ENCODE results near the gene SLC7A9.
"Not testable (repeated sequence)": the region's sequence is repeated elsewhere in the genome, so short reads cannot be mapped to it uniquely, and the experiment has no call there.

The SLC7A9 gene

DNA sequence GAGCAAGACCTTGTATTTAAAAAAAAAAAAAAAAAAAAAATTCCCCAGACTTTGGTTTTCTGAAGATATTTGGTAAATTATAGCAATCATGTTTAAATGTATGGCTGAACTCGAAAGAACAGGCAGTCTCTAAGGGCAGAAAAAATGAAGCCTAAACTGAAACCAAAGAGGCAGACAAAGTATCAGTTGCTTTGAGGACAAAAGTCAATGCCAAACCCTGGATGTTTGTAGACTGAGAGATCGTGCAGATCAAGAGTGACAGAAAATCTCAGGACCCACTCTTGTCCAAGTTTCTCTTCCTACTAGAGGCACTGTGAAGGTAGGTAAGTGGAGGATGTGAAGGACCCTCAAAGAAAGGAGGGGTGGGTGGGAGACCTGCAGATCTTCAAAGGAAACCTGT is 11.1 kb upstream of the SLC7A9 start:
- DNase-seq = no peak

- DNase-seq = no peak
Measured at GRCh38 chr19:32879741-32880140, 10.2 kb upstream of the SLC7A9 start.

- no peak for DNase-seq
Measured at GRCh38 chr19:32878988-32879387, 9.4 kb upstream of the SLC7A9 start.

- DNase-seq = no peak
Measured at GRCh38 chr19:32877977-32878745, 8.6 kb upstream of the SLC7A9 start.

DNA sequence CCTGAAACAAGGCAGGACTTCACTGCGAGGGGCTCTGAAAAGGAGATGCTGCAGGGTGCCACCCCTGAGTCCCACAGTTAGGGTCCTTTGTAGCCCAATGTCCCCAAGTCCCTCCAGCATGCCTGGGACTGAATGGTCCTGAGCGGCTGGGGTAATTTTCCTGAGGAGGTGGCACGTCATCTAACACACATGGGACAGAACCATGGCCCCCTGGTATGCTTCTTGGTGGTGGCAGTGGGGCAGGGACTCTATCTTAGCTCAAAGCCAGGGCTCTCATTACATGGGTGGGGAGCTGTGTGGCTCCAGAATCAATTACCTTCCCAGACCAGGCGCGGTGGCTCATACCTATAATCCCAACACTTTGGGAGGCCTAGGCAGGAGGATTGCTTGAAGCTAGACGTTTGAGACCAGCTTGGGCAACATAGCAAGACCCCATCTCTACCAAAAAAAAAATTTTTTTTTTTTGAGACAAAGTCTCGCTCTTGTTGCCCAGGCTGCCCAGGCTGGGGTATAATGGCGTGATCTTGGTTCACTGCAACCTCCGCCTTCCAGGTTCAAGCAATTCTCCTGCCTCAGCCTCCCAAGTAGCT is 7.9 kb upstream of the SLC7A9 start:
- no peak for DNase-seq

GRCh38 chr19:32876919-32877285 is 7.3 kb upstream of the SLC7A9 start:
- peak; percentile 52 for DNase-seq

DNA sequence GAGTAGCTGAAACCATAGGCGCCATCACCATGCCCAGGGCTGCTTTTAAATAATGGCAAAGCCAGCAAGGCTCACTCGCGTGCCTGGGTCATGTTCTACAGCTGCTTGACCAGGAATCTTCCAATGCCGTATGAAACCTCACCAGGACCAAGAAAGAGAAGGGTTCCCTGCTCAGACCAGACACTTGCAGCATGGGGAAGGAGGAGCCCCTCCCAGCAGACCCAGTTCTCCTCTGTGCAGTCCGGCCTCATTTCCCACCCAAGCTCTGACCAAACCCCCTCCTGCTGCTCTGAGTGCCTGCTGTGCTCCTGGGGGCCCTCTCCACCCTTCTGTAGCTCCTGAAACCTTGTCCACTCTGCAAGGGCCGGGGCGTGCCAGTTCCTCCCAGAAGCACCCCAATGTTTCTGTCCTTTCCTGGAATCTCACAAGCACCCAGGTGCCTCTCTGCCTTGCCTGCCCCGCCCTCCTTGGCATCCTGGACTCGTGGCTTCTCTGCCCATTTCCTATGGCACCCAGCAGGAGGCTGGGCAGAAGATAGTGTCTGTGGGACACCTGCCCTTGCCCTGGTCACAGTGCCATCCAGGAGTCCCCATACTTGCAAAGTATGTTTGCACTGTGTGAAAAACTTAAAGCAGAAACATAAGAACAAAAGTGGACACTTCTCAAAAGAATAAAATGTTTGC is 6.8 kb upstream of the SLC7A9 start:
- no peak for DNase-seq

DNA sequence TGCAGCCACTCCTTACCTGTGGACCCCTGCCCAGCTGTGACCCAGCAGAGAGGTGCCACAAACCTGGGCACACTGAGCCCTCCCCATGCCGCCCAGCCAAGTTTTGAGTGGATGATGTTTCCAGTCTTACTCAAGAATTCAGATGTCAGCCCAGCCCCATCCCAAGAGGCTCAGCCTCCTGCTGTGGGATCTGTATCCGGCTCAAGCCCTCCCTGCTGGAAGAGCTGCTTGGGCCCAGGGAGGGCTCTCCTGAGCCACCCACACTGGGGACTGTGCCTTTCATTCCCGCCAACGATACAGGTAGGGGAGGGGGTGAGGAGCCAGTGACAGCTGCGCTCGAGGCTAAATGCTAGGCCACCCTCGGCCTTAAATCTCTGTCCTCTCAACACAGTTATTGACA is 5.9 kb upstream of the SLC7A9 start:
- no peak for DNase-seq

GRCh38 chr19:32874605-32875004 is 5.0 kb upstream of the SLC7A9 start:
- no peak for DNase-seq

GRCh38 chr19:32873247-32873959 is 3.8 kb upstream of the SLC7A9 start:
- no peak for DNase-seq

DNA sequence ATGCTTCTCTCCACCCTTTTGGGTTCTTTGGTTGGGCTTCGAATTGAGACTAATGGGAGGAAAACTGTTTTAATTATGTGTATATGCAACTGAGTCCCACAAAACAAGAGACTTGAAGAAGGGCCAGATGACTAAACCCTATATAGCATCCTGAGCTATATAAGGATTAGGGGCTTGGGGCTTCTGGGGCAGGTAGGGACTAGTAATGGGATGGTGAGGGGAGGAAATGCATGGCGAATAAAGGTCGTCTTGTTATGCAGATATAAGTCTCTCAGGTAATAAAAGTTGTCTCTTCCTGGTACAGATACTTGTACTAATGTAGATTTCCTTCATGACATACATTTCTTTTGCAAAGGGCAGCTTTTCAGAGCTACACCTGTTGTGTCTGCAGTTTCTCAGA is 2.8 kb upstream of the SLC7A9 start:
- DNase-seq = no peak

- DNase-seq = no peak
Measured at GRCh38 chr19:32870981-32871451, 1.4 kb upstream of the SLC7A9 start.

DNA sequence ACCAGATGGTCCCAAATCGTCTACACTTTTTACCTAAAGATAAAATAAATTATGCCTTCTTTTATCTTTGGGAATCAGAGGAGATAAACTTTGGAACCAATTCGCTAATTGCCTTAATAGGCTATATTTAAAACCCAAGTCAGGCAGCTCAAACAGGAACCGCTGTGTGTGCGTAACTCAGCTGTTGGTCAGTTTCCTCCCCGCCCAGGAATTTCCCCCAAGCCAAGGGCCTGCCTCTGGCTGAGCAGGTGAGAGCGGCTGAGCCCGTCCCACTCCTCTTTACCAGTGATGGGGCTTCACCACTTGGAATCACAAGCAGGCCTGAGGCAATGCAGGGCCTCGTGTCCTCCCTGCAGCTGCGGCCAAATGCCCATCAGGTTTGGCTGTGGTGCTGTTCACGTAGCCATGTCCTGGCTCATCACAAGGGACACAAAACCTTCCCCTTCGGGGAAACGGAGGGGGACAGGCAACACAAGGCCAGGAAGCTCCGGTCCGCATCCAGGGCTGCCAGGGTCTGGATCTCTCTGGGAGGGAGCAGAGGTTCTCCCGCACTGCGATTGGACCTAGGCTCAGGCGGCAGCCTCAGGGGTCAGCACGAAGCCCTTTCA is 503 bp upstream of the SLC7A9 start:
- no peak for DNase-seq

DNA sequence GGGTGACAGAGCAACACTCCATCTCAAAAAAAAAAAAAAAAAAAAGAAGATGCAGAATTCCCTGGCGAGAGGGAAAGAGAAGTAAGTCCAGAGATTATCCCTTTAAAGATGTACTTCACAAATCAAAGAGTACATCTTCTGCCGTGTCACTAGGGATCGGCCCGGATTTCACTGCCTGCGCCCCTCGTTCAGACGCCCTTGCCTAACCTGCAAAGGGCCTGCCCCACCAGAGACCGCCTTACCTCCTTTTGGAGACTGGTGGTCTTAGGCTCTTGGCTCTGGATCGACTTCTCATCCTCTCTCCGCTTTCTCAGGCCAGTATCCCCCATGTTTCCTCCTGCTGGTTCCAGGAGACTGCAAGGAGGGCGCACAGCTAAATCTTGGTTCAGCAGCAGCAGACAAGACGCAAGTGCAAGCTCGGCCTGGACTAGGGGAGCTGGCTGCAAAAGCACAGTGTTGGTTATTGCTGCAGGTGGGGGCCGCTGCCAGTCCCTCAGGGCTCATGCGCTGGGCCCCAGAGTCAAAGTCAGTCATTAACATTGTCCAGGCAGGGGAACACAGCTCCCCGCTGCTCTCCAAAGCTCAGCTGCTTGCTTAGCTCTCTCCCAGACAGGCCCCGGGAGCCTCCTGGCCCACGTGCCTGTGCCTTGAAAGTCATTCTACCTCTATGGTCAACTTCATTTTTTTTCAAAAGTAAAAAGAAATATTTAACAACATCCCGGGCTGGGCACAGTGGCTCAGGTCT is 1.2 kb downstream of the SLC7A9 start:
- no peak for DNase-seq

DNA sequence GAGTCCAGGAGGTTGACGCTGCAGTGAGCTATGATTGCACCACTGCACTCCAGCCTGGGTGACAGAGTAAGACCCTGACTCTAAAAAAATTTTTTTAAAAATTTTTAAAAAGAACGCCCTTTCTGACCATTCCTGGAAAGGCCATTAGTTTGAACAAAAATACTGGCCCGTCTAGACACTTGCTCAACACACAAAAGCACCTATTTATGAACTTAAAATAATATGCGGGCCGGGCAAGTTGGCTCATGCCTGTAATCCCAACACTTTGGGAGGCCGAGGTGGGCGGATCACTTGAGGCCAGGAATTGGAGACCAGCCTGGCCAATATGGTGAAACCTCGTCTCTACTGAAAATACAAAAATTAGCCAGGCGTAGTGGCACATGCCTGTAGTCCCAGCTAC is 2.1 kb downstream of the SLC7A9 start:
- not testable (repeated sequence) for DNase-seq

DNA sequence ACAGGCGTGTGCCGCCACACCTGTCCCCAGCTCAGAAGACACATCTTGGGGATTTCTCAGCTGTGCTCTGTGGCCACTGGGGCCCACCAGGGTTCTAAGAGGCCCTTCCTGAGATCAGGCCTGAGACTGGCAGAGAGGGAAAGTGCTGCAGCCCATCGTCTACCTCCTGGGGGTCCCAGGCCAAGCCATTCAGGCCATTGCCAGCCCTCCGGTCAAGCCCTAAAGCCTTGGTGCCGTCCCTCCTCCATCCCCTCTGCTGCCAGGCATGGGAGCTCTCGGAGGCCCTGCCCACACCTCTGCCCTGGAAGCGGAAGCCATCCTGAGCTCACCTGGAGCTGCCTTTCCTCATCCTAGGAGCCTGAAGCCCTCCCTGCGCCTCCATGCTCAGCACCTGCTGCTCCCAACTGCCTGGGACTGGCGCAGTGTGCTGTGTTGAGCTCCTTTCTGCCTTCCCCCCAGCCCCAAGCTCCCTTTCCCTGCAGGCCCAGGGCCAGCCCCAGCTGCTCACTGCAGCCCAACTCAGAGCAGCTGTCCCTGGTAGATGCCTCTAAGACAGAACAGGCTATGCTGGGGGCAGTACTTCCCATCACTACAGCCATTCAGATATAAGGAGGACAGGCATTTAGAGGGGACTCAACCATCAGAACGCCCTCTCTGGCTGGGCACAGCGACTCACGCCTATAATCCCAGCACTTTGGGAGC is 2.9 kb downstream of the SLC7A9 start:
- no peak for DNase-seq

DNA sequence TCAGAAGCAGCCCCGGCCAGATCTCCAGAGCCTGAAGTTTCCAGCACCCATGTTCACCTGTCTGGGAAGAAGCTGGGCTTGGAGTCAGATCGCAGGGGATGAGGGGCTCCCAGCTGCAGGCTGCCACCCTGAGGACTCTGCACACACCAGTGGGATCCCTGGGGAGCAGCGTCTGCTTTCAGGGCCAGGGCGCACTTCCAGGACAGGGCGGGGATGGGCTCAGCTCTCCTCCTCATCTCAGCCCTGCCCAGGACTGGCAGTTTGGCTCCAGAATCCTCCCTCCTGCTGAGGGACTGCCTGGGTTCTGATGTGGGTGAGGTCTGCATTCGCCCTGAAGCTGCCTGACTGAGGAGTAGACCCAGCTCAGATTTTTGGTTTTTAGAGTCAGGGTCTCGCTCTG is 3.5 kb downstream of the SLC7A9 start:
- no peak for DNase-seq

GRCh38 chr19:32865326-32865725 is 4.2 kb downstream of the SLC7A9 start:
- DNase-seq = no peak

DNA sequence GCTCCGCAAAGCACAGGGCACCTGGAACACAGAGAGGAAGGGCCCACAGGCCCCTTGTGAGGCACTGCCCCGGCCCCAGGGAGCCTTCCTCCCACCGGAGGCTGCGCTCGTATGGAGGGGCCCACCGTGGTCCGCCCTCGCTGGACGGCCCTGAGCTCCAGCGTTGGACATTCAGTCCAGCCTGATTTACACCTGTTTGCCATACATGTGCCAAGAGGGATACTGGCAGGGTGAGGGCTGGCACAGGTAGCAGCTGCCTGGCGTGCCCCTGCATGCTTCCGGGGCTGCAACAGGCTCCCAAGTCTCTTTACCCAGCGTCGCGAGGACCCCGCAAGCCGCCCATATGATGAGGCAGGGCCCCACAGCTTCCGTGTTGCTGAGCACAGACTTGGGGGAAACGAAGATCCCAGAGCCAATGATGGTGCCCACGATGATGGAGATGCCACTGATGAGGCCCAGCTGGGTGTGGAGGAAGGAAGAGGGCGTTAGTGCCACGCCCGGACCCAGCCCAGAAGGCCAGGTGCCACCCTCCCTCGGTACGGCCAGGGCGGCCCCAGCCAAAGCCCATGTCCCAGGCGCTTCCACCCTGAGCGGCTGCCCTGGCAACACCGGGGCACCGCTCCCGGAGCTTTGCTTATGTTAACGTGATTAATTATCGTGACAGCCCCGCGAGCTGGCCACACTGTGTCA is 5.1 kb downstream of the SLC7A9 start:
- no peak for DNase-seq

DNA sequence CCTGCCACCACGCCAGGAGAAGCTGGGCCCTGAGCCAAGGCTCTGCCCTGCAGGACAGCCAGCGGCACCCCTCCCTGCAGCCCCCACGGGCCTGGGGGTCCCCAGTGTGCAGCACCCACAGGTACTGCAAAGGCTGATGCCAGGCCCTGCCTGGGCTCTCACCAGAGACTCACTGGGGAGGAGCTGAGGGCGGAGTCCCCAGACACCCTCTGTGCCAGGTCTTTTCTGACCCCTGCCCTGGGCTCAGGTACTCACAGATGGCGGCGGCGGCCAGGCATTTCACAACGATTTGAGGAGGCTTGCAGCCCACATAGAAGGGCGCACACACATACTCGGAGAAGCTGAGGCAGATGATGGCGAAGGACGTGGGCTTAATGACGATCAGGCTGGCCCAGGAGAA is 5.7 kb downstream of the SLC7A9 start:
- no peak for DNase-seq

GRCh38 chr19:32863301-32863700 is 6.3 kb downstream of the SLC7A9 start:
- DNase-seq = no peak
